A549 (cell line): ENCODE measurements around the gene TMEM44.

Experiments used
- CTCF ChIP-seq: fragments of >200 bp; sonication (Bioruptor Twin); formaldehyde crosslinking; IDR thresholded peaks from 3 replicates; pipeline ENCODE4 v1.5.1; 2016
- HDAC2 ChIP-seq: fragments of 200-600 bp; sonication (generic); IDR thresholded peaks from 2 replicates; pipeline ENCODE4 v1.6.1; 2016
- HES2 ChIP-seq: fragments of >200 bp; sonication (Bioruptor Twin); formaldehyde crosslinking; IDR thresholded peaks from 2 replicates; pipeline ENCODE4 v1.6.1; 2016
- JUN ChIP-seq, 2 experiments: fragments of >200 bp; sonication (Bioruptor Twin); formaldehyde crosslinking; IDR thresholded peaks; 2 replicates in 1 of 2; 3 replicates in 1 of 2; pipeline ENCODE4 v1.6.1; 2016 to 2017
- KDM5A ChIP-seq: fragments of 200-600 bp; sonication (generic); IDR thresholded peaks from 2 replicates; pipeline ENCODE4 v1.6.1; 2016; ENCODE audit warnings: antibody characterized with exemption, mild to moderate bottlenecking
- MAFK ChIP-seq: fragments of 450-650 bp; IDR thresholded peaks from 2 replicates; pipeline ENCODE4 v1.6.1; 2014; ENCODE audit not compliant: partially characterized antibody
- MAX ChIP-seq: IDR thresholded peaks from 2 replicates; pipeline ENCODE4 v1.6.1; 2012
- NR3C1 ChIP-seq: fragments of >200 bp; sonication (Bioruptor Twin); formaldehyde crosslinking; IDR thresholded peaks from 3 replicates; pipeline ENCODE4 v1.6.1; 2017
- POLR2A ChIP-seq: IDR thresholded peaks from 2 replicates; pipeline ENCODE4 v1.6.1; 2012; ENCODE audit warnings: mild to moderate bottlenecking, low read length
- RFX5 ChIP-seq: fragments of 450-650 bp; IDR thresholded peaks from 2 replicates; pipeline ENCODE4 v1.7.1; 2014; ENCODE audit warnings: antibody characterized with exemption, mild to moderate bottlenecking, moderate library complexity
- TP53 ChIP-seq: fragments of 250-450 bp; sonication (Bioruptor Pico); IDR thresholded peaks from 2 replicates; pipeline ENCODE4 v1.5.0; 2021; ENCODE audit warnings: mild to moderate bottlenecking, moderate library complexity
- USF2 ChIP-seq: fragments of 450-650 bp; IDR thresholded peaks from 2 replicates; pipeline ENCODE4 v1.6.1; 2014; ENCODE audit warnings: antibody characterized with exemption

- TF ChIP-seq CTCF (no peak), NR3C1 (no peak), MAX (no peak), POLR2A (no peak), KDM5A (no peak), HDAC2 (no peak), JUN (IDR thresholded peaks at IDR 0.05) (no peak), HES2 (no peak), USF2 (no peak), RFX5 (no peak), MAFK (no peak), TP53 (no peak)
These were observed 61.6 kb downstream of the TMEM44 start for GRCh38 chr3:194571491-194572142.
